ENCODE results near the gene EML1. TPM values are rescaled to one million over a fixed set of nuclear protein-coding genes. Genes with fewer than 3 reads are reported as not detected.
A peak's percentile ranks its signal among the peaks of the same experiment; 100 is the strongest.

EML1 gene
- total RNA-seq, 2 donors from 2014 or later = 55.1 to 66.5 TPM

- Histone ChIP-seq H3K27ac (no peak overlapping the region), H3K4me1 (ENCODE audit: control insufficient read depth in 1 of 2, low read depth in 2 of 2) (peaks cover 6 to 31% of the 10 kb centered on the region in 2 donors), H3K36me3 (no peaks in the 10 kb centered on the region), H3K27me3 (replicated peaks; ENCODE audit: insufficient read depth) (peaks cover 4% of the 10 kb centered on the region), H3K9me3 (no peaks in the 10 kb centered on the region), H3K4me3 (no peak overlapping the region)
- no peak for ATAC-seq (ENCODE audit: insufficient number of reproducible peaks, low FRiP score, low read depth)
- DNase-seq (ENCODE audit: low spot score) = no peak
- TF ChIP-seq CTCF (IDR thresholded peaks at IDR 0.05) = no peak
Measured at GRCh38 chr14:99790201-99790977, 2.8 kb upstream of the EML1 start.

GRCh38 chr14:99790978-99791376, 2.2 kb upstream of the EML1 start:
- Histone ChIP-seq H3K27me3 (replicated peaks; ENCODE audit: insufficient read depth) (peaks cover 4% of the 10 kb centered on the region), H3K4me3 (no peak overlapping the region), H3K4me1 (ENCODE audit: control insufficient read depth in 1 of 2, low read depth in 2 of 2) (peaks cover 6 to 32% of the 10 kb centered on the region in 2 donors), H3K9me3 (no peaks in the 10 kb centered on the region), H3K27ac (peak overlapping the region in 1 of 2 donors; percentile 73), H3K36me3 (no peaks in the 10 kb centered on the region)
- ATAC-seq (ENCODE audit: insufficient number of reproducible peaks, low FRiP score, low read depth) (no peak), DNase-seq (ENCODE audit: low spot score) (no peak)
- no peak for TF ChIP-seq CTCF (IDR thresholded peaks at IDR 0.05)

- Histone ChIP-seq H3K36me3 (no peaks in the 10 kb centered on the region), H3K4me3 (no peak overlapping the region), H3K9me3 (no peaks in the 10 kb centered on the region), H3K27ac (peak overlapping the region; percentile 73 to 79), H3K27me3 (replicated peaks; ENCODE audit: insufficient read depth) (peaks cover 4% of the 10 kb centered on the region), H3K4me1 (ENCODE audit: control insufficient read depth in 1 of 2, low read depth in 2 of 2) (peaks cover 6 to 32% of the 10 kb centered on the region in 2 donors)
- no peak for TF ChIP-seq CTCF (IDR thresholded peaks at IDR 0.05)
- no peak for DNase-seq (ENCODE audit: low spot score)
- no peak for ATAC-seq (ENCODE audit: insufficient number of reproducible peaks, low FRiP score, low read depth)
Measured at GRCh38 chr14:99791476-99792209, 1.6 kb upstream of the EML1 start.

- no peak for ATAC-seq (ENCODE audit: insufficient number of reproducible peaks, low FRiP score, low read depth)
- DNase-seq (ENCODE audit: low spot score) = no peak
- Histone ChIP-seq H3K27me3 (replicated peaks; ENCODE audit: insufficient read depth) (peaks cover 4% of the 10 kb centered on the region), H3K4me3 (peak overlapping the region; percentile 71), H3K9me3 (no peaks in the 10 kb centered on the region), H3K36me3 (no peaks in the 10 kb centered on the region), H3K27ac (peak overlapping the region; percentile 73 to 79), H3K4me1 (ENCODE audit: control insufficient read depth in 1 of 2, low read depth in 2 of 2) (peaks cover 6 to 32% of the 10 kb centered on the region in 2 donors)
- no peak for TF ChIP-seq CTCF (IDR thresholded peaks at IDR 0.05)
Measured at GRCh38 chr14:99792210-99792535, 1.0 kb upstream of the EML1 start.

- no peak for DNase-seq (ENCODE audit: low spot score)
- peak overlapping the region; percentile 71 for H3K4me3 ChIP-seq
- H3K9me3 ChIP-seq = no peaks in the 10 kb centered on the region
- TF ChIP-seq CTCF (IDR thresholded peaks at IDR 0.05) = no peak
- H3K27ac ChIP-seq = peak overlapping the region; percentile 73 to 79
- ATAC-seq (ENCODE audit: insufficient number of reproducible peaks, low FRiP score, low read depth) = peak; percentile 24
- H3K4me1 ChIP-seq (ENCODE audit: control insufficient read depth in 1 of 2, low read depth in 2 of 2) = peaks cover 6 to 32% of the 10 kb centered on the region in 2 donors
- peaks cover 4% of the 10 kb centered on the region for H3K27me3 ChIP-seq (replicated peaks; ENCODE audit: insufficient read depth)
- H3K36me3 ChIP-seq = no peaks in the 10 kb centered on the region
Measured at GRCh38 chr14:99792551-99793212, 531 bp upstream of the EML1 start.

Measured in thoracic aorta (tissue), 2 donors.